Measurements from ENCODE around the gene NMNAT3. TPM values are rescaled to one million over a fixed set of nuclear protein-coding genes. Genes with fewer than 3 reads are reported as not detected.

The NMNAT3 gene
- total RNA-seq, 2 donors from 2014 or later: 3.0 to 14.1 TPM

DNA sequence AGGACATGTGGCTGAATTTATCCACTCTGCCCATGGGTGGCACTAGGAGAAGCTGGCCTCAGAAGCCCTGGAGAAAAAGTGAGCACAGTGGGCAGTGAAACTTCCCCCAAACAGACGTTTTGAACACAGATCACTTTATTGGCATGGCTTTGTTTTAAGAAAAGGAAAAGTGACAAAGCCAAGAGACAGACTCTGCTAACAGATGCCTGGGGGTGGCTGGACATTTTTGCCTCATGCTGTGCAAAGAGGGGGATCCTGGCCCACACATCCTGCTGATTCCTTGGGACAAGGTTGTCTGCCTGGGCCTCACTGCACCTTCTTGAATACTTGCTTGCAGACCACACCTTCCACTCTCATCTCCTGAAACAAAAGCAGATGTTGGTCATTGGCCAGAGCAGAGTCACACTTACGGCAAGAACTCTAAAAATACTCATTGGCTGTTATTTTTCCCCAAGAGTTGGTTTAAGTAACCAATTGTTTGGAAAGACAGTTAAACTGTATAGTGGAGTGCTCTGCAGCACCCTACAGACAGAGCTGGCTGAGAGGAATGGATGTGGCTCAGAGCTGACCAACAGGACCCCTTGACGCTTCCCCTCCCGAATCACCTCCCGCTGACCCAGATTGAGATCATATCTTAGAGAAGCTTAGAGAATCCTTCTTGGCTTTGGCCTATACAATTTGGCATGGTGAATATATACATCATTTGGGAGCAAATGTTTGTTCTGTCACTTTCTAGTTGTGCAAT is 160.3 kb downstream of the NMNAT3 start:
- Histone ChIP-seq H3K4me1 (ENCODE audit: control insufficient read depth in 1 of 2, low read depth in 2 of 2) (peaks cover 0 to 13% of the 10 kb centered on the region in 2 donors), H3K27ac (no peak overlapping the region), H3K4me3 (no peak overlapping the region), H3K9me3 (no peaks in the 10 kb centered on the region), H3K27me3 (replicated peaks; ENCODE audit: insufficient read depth) (no peaks in the 10 kb centered on the region), H3K36me3 (no peaks in the 10 kb centered on the region)
- DNase-seq (ENCODE audit: low spot score) (no peak), ATAC-seq (ENCODE audit: insufficient number of reproducible peaks, low FRiP score, low read depth) (no peak)
- TF ChIP-seq, protein P1, sequence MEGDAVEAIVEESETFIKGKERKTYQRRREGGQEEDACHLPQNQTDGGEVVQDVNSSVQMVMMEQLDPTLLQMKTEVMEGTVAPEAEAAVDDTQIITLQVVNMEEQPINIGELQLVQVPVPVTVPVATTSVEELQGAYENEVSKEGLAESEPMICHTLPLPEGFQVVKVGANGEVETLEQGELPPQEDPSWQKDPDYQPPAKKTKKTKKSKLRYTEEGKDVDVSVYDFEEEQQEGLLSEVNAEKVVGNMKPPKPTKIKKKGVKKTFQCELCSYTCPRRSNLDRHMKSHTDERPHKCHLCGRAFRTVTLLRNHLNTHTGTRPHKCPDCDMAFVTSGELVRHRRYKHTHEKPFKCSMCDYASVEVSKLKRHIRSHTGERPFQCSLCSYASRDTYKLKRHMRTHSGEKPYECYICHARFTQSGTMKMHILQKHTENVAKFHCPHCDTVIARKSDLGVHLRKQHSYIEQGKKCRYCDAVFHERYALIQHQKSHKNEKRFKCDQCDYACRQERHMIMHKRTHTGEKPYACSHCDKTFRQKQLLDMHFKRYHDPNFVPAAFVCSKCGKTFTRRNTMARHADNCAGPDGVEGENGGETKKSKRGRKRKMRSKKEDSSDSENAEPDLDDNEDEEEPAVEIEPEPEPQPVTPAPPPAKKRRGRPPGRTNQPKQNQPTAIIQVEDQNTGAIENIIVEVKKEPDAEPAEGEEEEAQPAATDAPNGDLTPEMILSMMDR (IDR thresholded peaks at IDR 0.05): no peak

DNA sequence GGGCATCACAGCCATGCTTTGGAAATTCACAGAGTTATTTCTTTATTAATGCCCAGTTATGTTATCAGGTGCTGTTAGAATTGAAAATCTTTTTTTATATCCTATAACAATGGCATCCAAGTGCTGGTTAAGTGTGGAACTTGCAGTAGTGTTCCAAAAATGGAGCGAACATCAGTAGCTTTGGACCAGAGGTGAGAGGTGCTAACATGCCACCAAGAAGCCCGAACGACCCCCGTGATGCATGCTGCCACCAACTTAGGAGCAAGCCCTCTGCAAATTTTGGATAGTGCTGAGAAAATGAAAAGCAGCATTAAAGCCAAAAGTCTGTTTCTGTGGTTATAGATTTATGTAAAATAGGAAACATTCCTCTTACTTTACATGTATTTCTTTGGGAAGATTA is 163.0 kb downstream of the NMNAT3 start:
- no peak for DNase-seq (ENCODE audit: low spot score)
- no peak overlapping the region for H3K27ac ChIP-seq
- ATAC-seq (ENCODE audit: insufficient number of reproducible peaks, low FRiP score, low read depth): no peak

More for the DNA sequence above, 163.0 kb downstream of the NMNAT3 start:
- Histone ChIP-seq H3K27me3 (replicated peaks; ENCODE audit: insufficient read depth) (no peaks in the 10 kb centered on the region), H3K36me3 (no peaks in the 10 kb centered on the region), H3K9me3 (no peaks in the 10 kb centered on the region), H3K4me3 (no peak overlapping the region), H3K4me1 (ENCODE audit: control insufficient read depth in 1 of 2, low read depth in 2 of 2) (peaks cover 0 to 13% of the 10 kb centered on the region in 2 donors)
- TF ChIP-seq, protein P1 (IDR thresholded peaks at IDR 0.05): no peak

Other genes starting within 250 kb of the NMNAT3 start
- gene RBP2, start 201.5 kb downstream of the NMNAT3 start, total RNA-seq: not detected
- 1 to 10 TPM; 4.1 to 7.2 TPM for gene RBP1, start 138.2 kb downstream of the NMNAT3 start, total RNA-seq

Measured in thoracic aorta (tissue), 2 donors.